ENCODE data around the gene SYNGAP1. TPM values are rescaled to one million over a fixed set of nuclear protein-coding genes. Genes with fewer than 3 reads are reported as not detected.

SYNGAP1 gene
- total RNA-seq, 1 donor from 2014 or later, result 7.1 TPM

- ATAC-seq, result no peak
Measured at GRCh38 chr6:33424855-33425667, 5.2 kb downstream of the SYNGAP1 start.

GRCh38 chr6:33425668-33426577 is 6.1 kb downstream of the SYNGAP1 start:
- peak; percentile 79 for ATAC-seq

DNA sequence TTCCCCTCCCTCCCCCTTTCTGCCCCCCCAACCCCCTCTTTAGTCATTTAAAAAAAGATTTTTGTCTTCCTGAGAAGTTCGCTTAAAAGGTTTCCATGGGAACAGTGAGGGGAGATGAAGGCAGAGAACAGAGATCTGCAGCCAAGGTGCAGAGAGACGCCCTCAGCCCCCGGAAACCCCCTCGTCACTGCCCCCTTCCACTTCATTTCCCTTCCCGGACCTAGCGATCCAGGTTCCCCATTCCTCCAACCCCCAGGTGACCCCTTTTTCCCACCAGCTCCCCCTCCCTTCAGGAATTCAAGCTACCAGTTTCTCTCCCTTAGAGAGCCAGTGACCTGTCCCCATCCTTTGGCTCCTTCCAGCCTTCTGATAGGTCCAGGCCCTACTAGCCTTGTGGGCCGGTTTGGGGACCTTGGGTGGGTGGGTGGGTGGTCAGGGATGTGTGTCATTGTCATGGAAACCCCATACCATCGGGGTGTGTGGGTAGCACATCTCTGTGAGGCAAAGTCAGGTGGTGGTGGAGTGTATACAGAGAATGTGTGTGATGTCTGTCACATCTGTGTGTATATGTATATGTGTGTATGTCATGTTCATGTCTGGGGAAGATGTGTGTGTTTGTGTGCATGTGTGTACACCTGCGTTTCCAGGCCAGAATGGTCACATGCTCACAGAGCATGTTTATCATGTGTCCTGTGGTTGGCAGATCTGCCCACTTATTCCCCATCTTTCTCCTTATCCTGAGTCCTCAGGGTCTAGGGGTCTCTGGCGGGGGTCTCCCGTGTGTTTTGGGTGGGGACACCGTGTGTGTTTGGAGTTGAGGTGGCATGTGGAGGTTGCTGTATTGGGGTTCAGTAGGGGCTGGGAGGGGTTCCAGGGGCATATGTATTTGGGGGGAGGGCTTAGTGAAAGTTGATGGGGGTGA is 7.0 kb downstream of the SYNGAP1 start:
- no peak for ATAC-seq

GRCh38 chr6:33427585-33428223 is 7.8 kb downstream of the SYNGAP1 start:
- ATAC-seq, result peak; percentile 2

GRCh38 chr6:33428224-33428965 is 8.5 kb downstream of the SYNGAP1 start:
- ATAC-seq, result peak; percentile 35

DNA sequence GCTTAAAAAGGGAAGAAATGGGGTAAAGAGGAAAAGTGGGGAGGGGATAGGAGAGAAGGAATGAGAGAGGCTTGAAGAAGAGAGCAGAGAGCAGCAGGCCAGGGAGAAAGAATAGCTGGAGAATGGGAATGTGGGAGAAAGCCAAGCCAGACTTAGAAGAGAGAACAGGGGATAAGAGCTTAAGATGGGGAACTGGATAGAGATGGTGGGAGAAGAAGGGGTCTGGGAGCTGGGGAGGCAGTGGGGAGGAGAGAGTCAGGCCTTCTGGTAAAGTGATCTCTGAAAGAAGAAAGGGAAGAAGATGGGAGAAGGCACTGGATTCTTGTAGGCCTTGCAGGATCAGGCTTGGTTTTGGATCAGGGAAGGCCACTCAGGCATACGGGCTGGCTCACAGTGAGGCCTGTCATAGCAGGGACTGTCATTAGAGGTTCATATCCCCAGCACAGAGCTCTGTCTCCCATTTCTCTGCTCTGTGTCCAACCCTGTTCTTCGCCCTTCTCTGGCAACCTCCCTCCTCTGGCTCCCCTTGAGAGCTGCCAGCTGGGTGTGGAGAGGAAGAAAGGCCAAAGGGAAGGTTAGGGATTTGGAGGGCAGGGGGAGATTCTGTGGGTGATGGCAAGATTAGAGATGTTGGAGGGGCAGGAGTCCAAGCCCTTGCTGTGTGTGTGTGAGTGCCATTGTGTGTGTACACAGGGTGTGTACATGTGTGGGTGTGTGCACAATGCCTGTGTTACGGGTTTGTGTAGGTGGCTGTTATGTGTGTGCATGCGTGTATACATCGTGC is 9.3 kb downstream of the SYNGAP1 start:
- ATAC-seq, result peak; percentile 1

DNA sequence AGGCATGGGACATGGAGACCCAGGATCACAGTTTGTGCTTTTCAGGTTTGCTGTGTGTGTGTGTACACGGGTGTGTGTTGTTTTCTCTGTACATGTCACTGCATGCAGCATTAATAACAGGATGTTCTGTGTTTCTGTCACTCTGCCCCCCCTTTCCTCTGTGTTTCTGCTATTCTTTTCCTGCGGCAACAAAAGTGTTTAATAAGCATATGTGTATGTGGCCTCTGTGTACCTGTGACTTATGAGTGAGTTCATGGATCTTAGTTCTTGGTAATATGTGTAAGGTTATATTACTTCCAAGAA is 9.8 kb downstream of the SYNGAP1 start:
- no peak for ATAC-seq

DNA sequence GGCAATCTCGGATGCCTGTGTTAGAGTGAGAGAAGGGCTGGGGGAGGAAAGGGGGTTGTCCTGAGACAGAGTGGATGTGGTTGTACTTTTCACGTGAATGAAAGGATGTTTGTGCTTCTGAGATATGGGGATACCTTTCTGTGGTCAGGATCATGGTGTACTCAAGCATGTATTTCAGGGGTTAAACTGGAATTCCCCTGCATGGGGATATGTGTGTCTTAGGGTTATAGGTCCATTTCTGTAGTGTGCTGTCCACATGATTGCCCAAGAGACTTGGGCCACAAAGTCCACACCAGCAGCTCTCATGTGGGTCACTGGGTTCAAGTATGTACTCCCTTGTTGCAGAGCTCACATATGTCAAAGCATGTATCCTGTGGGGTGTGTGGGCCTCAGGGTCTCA is 10.5 kb downstream of the SYNGAP1 start:
- ATAC-seq, result no peak

GRCh38 chr6:33430991-33431879 is 11.4 kb downstream of the SYNGAP1 start:
- no peak for ATAC-seq

DNA sequence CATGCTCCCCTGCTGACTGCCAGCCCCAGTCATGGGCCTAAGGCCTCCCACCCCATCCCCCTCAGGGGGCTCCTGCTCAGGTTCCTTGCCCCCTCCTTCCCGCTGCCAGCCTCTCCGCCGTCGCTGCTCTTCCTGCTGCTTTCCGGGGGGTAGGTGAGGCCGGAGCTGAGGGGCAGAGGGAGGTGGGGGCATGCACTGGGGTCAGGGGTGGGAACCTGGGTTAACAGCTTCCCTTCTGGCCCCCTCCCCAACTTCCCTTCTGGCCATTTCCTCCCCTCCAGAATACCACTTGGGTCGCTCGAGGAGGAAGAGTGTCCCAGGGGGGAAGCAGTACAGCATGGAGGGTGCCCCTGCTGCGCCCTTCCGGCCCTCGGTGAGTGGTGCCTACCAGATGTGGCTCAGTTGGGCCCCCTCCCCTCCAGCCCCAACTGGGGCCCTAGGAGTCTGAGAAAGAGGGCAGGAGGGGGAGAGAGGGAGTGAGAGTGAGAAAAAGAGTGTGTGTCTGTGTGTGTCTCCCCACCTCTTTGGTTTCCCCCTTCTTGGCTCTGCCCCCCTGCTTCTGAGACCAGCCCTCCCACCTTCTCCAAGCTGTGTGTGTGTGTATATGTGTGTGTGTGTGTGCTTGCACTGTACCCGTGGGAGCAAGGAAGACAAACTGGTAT is 12.1 kb downstream of the SYNGAP1 start:
- no peak for ATAC-seq

DNA sequence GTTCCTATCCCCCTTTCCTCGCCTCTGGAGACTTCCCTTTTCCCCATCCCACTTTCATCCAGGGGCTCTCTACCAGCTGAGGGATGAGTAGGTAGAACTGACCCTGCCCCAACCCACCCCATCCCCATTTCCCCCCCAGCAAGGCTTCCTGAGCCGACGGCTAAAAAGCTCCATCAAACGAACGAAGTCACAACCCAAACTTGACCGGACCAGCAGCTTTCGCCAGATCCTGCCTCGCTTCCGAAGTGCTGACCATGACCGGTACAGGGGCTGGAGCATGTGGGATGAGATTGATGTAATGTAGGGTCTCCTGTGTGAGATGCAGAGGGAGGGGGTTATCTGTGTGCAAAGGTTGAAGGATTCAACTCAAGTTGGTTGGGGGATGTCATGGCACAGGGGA is 12.7 kb downstream of the SYNGAP1 start:
- no peak for ATAC-seq

DNA sequence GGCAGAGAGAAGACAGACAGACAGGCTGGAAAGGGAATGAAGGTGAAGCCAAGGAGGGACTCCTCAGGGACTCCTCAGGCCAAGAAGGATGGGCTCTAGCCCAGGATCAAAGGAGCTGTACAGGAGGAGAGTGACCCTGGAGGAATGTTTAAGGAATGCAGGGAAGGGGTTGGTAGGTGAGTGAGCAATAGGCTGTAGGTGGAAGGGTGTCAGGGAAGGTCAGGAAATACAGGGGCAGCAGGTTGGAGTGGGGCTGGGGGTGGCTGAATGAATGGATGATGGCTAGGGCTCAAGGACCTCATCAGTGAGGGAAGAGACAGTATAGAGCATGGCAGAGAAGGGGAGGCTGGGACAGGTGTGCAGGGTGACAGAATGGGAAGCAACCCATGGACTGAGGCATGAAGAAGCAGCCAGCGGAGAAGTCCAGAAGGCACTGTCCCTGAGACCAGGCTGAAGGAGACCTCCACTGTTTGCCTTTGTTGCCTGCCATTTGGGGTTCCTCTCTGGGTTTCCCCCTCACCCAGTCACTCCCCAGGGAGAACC is 13.2 kb downstream of the SYNGAP1 start:
- ATAC-seq, result no peak

DNA sequence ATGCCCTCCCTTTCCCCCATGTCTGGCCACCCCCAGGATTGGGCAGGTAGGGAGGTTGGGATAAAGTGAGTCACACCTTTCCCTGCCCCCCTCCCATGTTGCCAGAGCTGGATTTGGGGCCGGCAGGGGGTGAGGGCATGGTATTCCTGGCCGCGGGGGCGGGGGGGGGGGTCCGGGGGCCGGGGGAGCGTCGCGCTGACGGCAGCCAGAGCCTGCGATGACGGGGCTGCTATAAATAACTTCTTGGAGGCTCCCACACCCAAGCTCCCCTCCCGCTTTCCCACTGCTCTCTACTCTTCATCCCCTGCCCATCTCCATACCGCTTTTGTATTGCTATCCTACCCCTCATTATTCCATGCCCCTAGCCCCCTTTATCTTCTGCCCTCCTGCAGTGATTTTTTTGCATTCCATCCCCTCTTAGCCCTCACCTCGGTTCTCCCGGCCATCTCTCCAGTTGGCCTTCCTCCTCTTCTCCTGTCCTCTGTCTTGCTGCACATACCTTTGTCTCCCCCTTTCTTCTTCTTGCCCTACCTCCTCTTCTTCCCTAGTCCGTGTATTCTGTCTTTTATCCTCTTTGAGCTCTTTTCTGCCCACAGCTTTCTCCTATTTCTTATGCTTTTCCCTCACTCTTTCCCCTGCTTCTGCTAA is 13.8 kb downstream of the SYNGAP1 start:
- no peak for ATAC-seq

DNA sequence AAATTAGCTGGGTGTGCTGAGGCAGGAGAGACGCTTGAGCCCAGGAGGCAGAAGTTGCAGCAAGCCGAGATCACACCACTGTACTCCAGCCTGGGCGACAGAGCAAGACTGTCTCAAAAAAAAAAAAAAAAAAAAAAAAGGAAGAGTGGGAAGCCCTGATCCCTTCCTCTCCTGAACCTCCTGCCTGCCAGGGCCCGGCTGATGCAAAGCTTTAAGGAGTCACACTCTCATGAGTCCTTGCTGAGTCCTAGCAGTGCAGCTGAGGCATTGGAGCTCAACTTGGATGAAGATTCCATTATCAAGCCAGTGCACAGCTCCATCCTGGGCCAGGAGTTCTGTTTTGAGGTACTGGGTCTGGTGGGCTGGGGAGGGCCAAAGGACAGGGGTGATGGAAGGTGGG is 15.1 kb downstream of the SYNGAP1 start:
- ATAC-seq, result no peak

- ATAC-seq, result no peak
Measured at GRCh38 chr6:33437666-33438065, 17.8 kb downstream of the SYNGAP1 start.

DNA sequence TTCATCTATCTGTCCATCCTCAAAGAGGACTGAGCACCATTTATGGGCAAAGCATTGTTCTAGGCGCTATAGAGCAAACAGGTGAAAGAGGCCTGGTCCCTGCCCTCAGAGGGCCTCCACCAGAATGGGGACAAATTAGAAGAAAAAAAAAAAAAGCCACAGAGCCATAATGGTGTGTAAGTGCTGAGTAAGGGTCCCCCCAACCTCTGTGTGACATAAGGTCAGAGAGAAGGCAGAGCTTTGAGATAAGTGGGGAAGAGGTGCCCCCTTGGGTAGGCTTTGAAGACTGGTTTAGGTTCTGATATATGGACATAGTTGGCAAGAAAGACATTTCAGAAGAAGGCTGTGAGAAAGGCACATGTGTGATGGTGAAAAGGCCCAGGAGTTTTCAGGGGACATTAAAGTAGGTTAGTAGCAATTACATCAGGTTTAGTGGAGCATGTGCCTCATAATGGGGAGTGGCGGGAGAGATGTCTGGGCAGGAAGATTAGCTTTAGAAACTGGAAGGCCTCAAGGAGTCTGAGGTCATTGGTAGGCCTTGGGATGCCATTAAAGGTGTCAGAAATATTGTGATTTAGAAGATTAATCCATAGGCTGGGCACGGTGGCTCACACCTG is 19.2 kb downstream of the SYNGAP1 start:
- no peak for ATAC-seq

DNA sequence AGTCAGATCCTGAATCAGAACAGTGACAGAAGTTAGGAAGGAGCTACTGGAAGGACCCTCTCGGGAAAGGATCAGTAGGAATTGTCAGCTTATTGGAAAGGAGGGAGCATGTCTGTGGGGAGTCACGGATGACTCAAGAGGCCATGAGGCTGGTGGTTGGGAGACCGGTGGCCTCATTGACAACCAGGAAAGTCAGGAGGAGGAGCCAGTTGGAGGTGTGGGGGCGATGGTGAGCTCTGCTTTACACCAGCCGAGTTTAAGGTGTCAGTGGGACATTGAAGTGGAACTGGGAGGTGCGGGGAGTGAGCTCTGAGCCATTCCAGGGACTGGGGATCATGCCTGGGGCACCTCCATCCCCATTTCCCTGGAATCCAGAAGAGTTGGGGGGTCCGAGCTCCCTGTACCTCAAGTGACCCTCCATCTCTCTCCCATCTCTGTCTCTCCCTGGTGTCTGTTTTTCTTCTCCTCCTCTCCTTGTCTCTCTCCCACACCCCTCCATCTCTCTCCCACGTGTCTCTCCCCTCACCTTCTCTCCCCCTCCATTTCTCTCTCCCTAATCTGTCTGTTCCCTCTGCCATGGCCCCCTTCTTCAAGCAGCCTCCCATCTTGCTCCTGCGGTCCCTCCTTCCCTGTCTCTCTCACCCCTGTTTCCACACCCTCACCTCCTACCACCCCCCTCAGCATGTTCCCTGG is 20.2 kb downstream of the SYNGAP1 start:
- ATAC-seq, result no peak

All from esophagus mucosa (tissue), 1 donor.